SHP77 (cell line): ENCODE data around the gene IPO9.
"Not testable (repeated sequence)": the region's sequence is repeated elsewhere in the genome, so short reads cannot be mapped to it uniquely, and the experiment has no call there.

Source experiments
- DNase-seq, 2 experiments: peaks; one replicate each; lab custom pipeline; 2025; lab: John Stamatoyannopoulos, UW

The IPO9 gene

GRCh38 chr1:201809876-201810275, 19.1 kb upstream of the IPO9 start:
- DNase-seq, result no peak

- no peak for DNase-seq
Measured at GRCh38 chr1:201810466-201811216, 18.3 kb upstream of the IPO9 start.

GRCh38 chr1:201813226-201813625, 15.7 kb upstream of the IPO9 start:
- DNase-seq, result no peak

GRCh38 chr1:201816309-201816854, 12.6 kb upstream of the IPO9 start:
- DNase-seq, result no peak

GRCh38 chr1:201818971-201819750, 9.8 kb upstream of the IPO9 start:
- DNase-seq, result no peak

- no peak for DNase-seq
Measured at GRCh38 chr1:201820413-201820812, 8.5 kb upstream of the IPO9 start.

GRCh38 chr1:201825245-201825644, 3.7 kb upstream of the IPO9 start:
- no peak for DNase-seq

GRCh38 chr1:201826830-201827229, 2.1 kb upstream of the IPO9 start:
- DNase-seq, result no peak

- DNase-seq, result no peak
Measured at GRCh38 chr1:201827321-201828216, 1.4 kb upstream of the IPO9 start.

GRCh38 chr1:201828217-201828819, 639 bp upstream of the IPO9 start:
- peak; percentile 39 to 62 for DNase-seq

GRCh38 chr1:201831371-201831770, 2.4 kb downstream of the IPO9 start:
- no peak for DNase-seq

GRCh38 chr1:201834621-201835020, 5.7 kb downstream of the IPO9 start:
- DNase-seq, result no peak

GRCh38 chr1:201838381-201838780, 9.4 kb downstream of the IPO9 start:
- no peak for DNase-seq

- DNase-seq, result not testable (repeated sequence)
Measured at GRCh38 chr1:201839089-201839488, 10.1 kb downstream of the IPO9 start.

- no peak for DNase-seq
Measured at GRCh38 chr1:201840055-201840454, 11.1 kb downstream of the IPO9 start.

GRCh38 chr1:201840490-201840889, 11.5 kb downstream of the IPO9 start:
- no peak for DNase-seq

GRCh38 chr1:201841265-201841912, 12.4 kb downstream of the IPO9 start:
- DNase-seq, result no peak

GRCh38 chr1:201842472-201843027, 13.6 kb downstream of the IPO9 start:
- no peak for DNase-seq

- DNase-seq, result no peak
Measured at GRCh38 chr1:201845331-201846083, 16.6 kb downstream of the IPO9 start.

GRCh38 chr1:201847150-201847549, 18.2 kb downstream of the IPO9 start:
- no peak for DNase-seq
